ENCODE measurements around the gene SLCO2A1.

Gene SLCO2A1

GRCh38 chr3:133970916-133971315, 58.8 kb downstream of the SLCO2A1 start:
- H3K27ac ChIP-seq: no peak overlapping the region
- ChIA-PET POLR2A (ENCODE audit: low non-redundant PET) (no interaction called here), CTCF (interaction anchor here (0.5 kb wide), 1 partner anchor 1055 kb away, joined by 4 read pairs; no protein-coding TSS in a partner anchor)
- TF ChIP-seq CTCF (conservative IDR thresholded peaks at IDR 0.05; ENCODE audit: low read depth): no peak
- DNase-seq (ENCODE audit: low spot score): no peak

GRCh38 chr3:133970339-133970738, 59.4 kb downstream of the SLCO2A1 start:
- no peak for DNase-seq (ENCODE audit: low spot score)
- no peak overlapping the region for H3K27ac ChIP-seq
- TF ChIP-seq CTCF (conservative IDR thresholded peaks at IDR 0.05; ENCODE audit: low read depth): no peak
- POLR2A ChIA-PET (ENCODE audit: low non-redundant PET): no interaction called here
- CTCF ChIA-PET: no interaction called here

GRCh38 chr3:133967992-133968892, 61.5 kb downstream of the SLCO2A1 start:
- CTCF ChIA-PET: interaction anchor here (0.7 kb wide), 1 partner anchor 178 kb away, joined by 3 read pairs; no protein-coding TSS in a partner anchor
- POLR2A ChIA-PET (ENCODE audit: low non-redundant PET): no interaction called here
- TF ChIP-seq CTCF (conservative IDR thresholded peaks at IDR 0.05; ENCODE audit: low read depth): no peak
- no peak overlapping the region for H3K27ac ChIP-seq
- DNase-seq (ENCODE audit: low spot score): no peak

GRCh38 chr3:133966954-133967353, 62.8 kb downstream of the SLCO2A1 start:
- H3K27ac ChIP-seq: no peak overlapping the region
- DNase-seq (ENCODE audit: low spot score): no peak
- POLR2A ChIA-PET (ENCODE audit: low non-redundant PET): no interaction called here
- CTCF ChIA-PET: interaction anchor here (1.4 kb wide), 1 partner anchor 37 kb away, joined by 3 read pairs; no protein-coding TSS in a partner anchor
- TF ChIP-seq CTCF (conservative IDR thresholded peaks at IDR 0.05; ENCODE audit: low read depth): no peak

GRCh38 chr3:133965906-133966305, 63.8 kb downstream of the SLCO2A1 start:
- H3K27ac ChIP-seq: no peak overlapping the region
- ChIA-PET POLR2A (ENCODE audit: low non-redundant PET) (no interaction called here), CTCF (no interaction called here)
- DNase-seq (ENCODE audit: low spot score): no peak
- TF ChIP-seq CTCF (conservative IDR thresholded peaks at IDR 0.05; ENCODE audit: low read depth): no peak

GRCh38 chr3:133965013-133965570, 64.6 kb downstream of the SLCO2A1 start:
- H3K27ac ChIP-seq: no peak overlapping the region
- no peak for DNase-seq (ENCODE audit: low spot score)
- TF ChIP-seq CTCF (conservative IDR thresholded peaks at IDR 0.05; ENCODE audit: low read depth): no peak
- POLR2A ChIA-PET (ENCODE audit: low non-redundant PET): no interaction called here
- CTCF ChIA-PET: no interaction called here

Data from RWPE1 (cell line).